SK-N-DZ (cell line): ENCODE data around the gene COA8.
A peak's percentile ranks its signal among the peaks of the same experiment; 100 is the strongest.
"Not testable (repeated sequence)": the region's sequence is repeated elsewhere in the genome, so short reads cannot be mapped to it uniquely, and the experiment has no call there.

Experiments used
- DNase-seq: peaks from one replicate; pipeline ENCODE4 v3.0.0-alpha.2; 2015; ENCODE audit warnings: low spot score

The COA8 gene

GRCh38 chr14:103525430-103526246, 37.1 kb upstream of the COA8 start:
- not testable (repeated sequence) for DNase-seq

- no peak for DNase-seq
Measured at GRCh38 chr14:103526247-103526913, 36.4 kb upstream of the COA8 start.

- no peak for DNase-seq
Measured at GRCh38 chr14:103526914-103527248, 35.9 kb upstream of the COA8 start.

- DNase-seq: no peak
Measured at GRCh38 chr14:103527408-103528145, 35.2 kb upstream of the COA8 start.

- no peak for DNase-seq
Measured at GRCh38 chr14:103528146-103528586, 34.6 kb upstream of the COA8 start.

- DNase-seq: peak; percentile 74
Measured at GRCh38 chr14:103528587-103529382, 34.0 kb upstream of the COA8 start, which contains the start of gene TRMT61A. TSS of gene TRMT61A (plus strand) at chr14:103529196. CDS start at chr14:103529979, 783 bp downstream.

- no peak for DNase-seq
Measured at GRCh38 chr14:103529383-103530365, 33.1 kb upstream of the COA8 start.

GRCh38 chr14:103530390-103530789, 32.4 kb upstream of the COA8 start:
- no peak for DNase-seq

GRCh38 chr14:103530831-103531230, 31.9 kb upstream of the COA8 start:
- DNase-seq: no peak

GRCh38 chr14:103531421-103532215, 31.1 kb upstream of the COA8 start:
- DNase-seq: no peak

GRCh38 chr14:103532216-103533136, 30.3 kb upstream of the COA8 start:
- DNase-seq: no peak

GRCh38 chr14:103533137-103533998, 29.4 kb upstream of the COA8 start:
- DNase-seq: no peak

GRCh38 chr14:103533999-103534575, 28.7 kb upstream of the COA8 start:
- no peak for DNase-seq

GRCh38 chr14:103534576-103535061, 28.1 kb upstream of the COA8 start:
- DNase-seq: no peak

- DNase-seq: no peak
Measured at GRCh38 chr14:103535081-103535890, 27.5 kb upstream of the COA8 start.
